ENCODE results near the gene NAGLU. TPM values are rescaled to one million over a fixed set of nuclear protein-coding genes. Genes with fewer than 3 reads are reported as not detected.

Gene NAGLU
- total RNA-seq, 1 experiment from 2014 or later: 49.3 TPM

DNA sequence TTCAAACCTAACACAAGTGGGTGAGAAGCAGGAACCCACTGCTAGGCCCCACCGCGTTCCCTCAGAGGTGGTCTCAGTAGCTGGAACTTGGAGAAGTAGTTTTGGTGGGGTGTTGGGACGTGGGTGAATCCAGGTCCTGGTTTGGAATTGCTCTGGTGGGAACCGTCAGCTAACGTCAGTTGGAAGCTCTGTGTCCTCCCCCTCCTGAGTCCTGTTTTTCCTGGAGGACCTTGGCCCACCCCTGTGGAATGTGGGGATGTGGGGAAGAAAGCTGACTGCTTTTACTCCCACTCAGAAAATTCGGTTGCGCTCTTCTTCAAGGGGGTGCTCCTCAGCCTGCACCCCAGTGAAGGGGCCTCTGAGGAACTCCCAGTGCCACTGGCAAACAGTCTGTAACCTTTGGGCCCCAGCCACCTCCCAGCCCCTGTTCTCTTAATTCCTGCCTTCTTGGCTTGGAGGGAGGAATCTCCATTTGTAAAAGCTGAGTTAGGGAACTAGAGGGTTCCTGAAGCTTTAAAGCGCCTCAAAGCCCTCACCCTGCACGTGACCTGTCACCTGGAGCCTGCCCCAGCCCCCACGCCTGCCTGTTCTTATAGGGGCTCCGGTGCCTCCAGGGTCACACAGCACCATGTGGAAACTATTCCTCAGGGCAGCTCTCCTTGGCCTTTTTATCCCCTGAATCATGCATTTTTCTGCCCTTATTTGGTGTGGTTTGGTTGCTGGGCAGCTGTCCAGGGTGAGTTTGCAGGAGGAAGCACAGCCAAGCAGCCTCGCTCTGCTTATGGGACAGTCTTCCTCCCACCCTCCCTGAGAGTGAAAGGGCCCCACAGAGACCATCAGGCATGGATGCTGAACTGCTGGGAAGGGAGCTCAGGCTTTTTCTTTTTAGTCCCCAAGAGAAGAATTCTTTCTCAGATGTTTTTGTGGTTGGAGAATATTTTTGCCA lies 16.2 kb upstream of the NAGLU start:
- peak; percentile 79 for DNase-seq (ENCODE audit: low spot score)
- in situ Hi-C loops (cut with HindIII; ENCODE audit: low sequenced_read_pairs): loop anchor here (5.0 kb wide), 1 partner anchor 98 kb away; the partner anchor contains the start of gene CAVIN1

DNA sequence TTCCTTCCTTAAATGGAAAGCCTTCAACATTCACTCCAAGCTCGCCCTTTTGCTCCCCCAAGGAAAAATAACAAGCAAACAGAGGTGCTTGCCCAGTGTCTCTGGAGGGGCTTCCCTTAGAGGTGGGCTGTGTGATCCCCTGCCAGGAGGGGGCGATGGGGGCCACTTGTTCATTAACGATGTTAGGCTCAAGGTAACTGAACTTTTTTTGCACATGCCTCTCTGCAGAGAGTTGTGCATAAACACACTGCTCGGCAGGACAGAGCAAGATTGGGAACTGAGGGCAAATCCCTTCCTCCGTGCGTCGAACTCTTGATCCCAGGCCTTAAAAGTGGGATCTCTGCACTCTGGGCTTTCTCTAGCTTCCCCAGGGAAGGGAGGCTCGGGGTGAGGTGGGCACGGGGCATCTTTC lies 15.5 kb upstream of the NAGLU start:
- DNase-seq (ENCODE audit: low spot score): no peak
- in situ Hi-C loops (cut with HindIII; ENCODE audit: low sequenced_read_pairs): loop anchor here (5.0 kb wide), 1 partner anchor 98 kb away; the partner anchor contains the start of gene CAVIN1

DNA sequence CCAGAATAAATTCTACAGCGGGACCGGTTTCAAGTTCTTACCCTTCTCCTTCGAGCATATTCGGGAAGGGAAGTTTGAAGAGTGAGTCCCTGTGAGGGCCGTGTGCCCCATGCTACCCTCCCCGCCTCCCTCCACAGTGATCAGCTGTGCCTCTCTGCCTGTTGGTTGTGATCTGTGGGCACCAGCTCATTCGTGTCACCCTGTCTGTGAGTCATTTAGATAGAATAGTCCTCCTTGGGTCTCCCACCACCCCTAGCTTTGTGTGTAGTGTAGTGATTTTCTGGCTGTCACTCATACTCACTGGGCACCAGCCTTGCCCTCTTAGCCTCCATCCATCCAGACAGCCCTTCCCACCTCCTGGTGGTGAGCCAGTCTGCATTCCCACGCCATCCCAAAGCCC lies 15.0 kb upstream of the NAGLU start:
- DNase-seq (ENCODE audit: low spot score): no peak
- in situ Hi-C loops (cut with HindIII; ENCODE audit: low sequenced_read_pairs): loop anchor here (5.0 kb wide), 1 partner anchor 99 kb away; the partner anchor contains the start of gene CAVIN1

DNA sequence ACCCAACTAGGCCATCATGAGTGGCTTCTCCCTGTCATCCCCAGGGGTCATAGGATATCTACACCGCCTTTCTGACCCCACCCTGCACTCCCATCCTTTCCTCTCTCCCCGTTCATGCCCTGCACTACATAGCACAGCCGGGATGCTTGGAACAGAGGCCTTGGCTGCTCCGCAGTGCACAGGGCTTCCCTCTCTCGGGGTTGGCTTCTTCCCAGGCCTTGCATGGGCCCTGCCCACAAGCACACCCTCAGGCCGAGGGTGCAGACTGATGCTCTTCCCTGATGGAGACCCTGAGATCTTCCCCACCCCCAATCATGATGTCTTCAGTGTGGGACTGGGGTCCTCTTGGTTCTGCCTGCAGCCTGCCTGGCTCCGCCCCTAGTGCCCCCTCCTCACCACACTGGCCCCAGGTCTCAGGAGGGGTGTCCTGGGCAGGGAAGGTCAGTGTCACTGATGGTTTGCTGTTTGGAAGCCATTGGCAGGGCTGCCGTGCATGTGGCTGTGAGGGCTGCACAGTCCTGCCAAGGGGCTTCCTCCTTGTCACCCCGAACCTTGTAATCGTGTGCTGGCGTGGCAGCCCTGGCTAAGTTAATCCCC lies 14.3 kb upstream of the NAGLU start:
- in situ Hi-C loops (cut with HindIII; ENCODE audit: low sequenced_read_pairs): loop anchor here (5.0 kb wide), 1 partner anchor 99 kb away; the partner anchor contains the start of gene CAVIN1
- no peak for DNase-seq (ENCODE audit: low spot score)

DNA sequence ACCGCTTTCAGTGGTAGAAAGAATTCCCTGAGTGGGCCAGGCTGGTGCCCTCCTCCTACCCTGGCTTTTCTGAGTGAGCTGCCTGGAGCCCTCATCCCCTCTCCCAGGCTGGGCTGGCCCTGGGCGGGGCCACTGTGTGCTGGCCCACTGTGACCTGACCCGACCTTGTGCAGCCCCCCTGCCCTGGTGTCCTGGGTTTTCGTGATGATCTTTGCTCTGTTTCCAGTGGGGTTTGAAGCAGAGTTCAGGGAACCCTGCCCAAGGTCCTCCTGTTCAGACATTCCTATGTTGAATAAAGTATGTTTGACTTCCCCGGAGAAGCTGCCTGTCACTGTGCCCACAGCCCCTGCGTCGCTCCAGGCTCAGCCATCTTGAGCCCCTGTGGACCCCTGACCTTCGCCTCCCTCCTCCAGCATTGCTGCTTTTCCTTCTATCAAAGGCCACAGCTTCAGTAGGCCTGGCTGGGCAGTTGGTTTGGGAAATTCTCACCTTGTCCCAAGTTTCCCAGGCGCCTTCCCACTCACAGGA lies 13.7 kb upstream of the NAGLU start:
- in situ Hi-C loops (cut with HindIII; ENCODE audit: low sequenced_read_pairs): loop anchor here (5.0 kb wide), 1 partner anchor 100 kb away; the partner anchor contains the start of gene CAVIN1
- DNase-seq (ENCODE audit: low spot score): no peak

DNA sequence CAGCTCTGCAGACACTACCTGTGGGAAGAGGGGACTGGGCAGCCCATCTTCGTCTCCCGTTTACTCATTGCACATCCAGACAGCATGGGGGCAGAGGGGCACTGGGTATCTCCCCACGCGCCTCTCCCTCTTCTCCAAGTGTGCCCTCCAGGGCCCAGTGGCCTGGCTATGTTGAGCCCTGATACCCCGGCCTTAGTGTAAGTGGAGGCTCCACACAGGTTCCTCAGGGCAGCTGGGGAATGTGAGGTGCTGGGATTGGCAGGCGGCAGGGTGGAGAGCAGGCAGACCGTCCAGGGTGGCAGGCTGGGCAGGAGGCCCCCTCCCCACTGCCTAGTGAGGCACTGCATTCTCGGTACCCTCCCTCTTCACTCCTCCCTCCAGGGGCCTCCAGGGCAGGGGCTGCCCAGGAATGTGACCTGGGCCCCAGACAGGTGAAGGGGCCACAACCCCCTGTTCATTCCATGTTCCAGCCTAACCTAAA lies 13.2 kb upstream of the NAGLU start:
- no peak for DNase-seq (ENCODE audit: low spot score)
- in situ Hi-C loops (cut with HindIII; ENCODE audit: low sequenced_read_pairs): loop anchor here (5.0 kb wide), 1 partner anchor 101 kb away; the partner anchor contains the start of gene CAVIN1

DNA sequence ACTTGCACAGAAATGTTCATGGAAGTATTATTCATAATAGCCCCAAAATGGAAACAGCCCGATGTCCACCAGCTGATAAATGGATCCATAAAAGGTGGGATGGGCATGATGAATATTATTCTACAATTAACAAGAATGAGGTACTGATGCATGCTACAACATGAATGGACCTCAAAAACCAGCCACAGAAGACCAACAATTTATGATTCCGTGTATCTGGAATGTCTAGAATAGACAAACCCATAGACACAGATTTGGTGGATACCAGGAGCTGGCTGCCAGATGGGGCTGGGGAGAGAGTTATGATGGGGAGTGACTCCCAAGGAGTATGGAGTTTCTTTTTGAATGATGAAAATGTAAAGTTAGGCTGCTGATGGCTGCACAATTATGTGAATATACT lies 10.8 kb upstream of the NAGLU start:
- no peak for DNase-seq (ENCODE audit: low spot score)
- in situ Hi-C loops (cut with HindIII; ENCODE audit: low sequenced_read_pairs): no loop called here

DNA sequence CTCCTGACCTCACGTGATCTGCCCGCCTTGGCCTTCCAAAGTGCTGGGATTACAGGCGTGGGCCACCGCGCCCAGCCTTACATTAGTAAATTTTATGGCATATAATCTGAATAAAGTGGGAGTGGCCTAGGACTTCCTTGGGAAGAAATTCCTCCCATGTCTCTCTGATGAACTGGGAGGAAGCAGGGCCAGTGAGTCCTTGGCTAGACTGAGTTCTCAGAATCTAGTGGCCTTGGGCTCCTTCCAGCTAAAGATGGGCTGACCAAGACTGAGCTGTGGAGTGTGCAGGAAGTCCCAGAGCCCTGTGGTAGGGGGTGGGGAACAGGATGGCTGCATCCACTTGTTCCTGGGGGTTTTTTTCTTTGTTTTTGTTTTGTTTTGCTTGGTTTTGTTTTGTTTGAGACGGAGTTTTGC lies 10.0 kb upstream of the NAGLU start:
- in situ Hi-C loops (cut with HindIII; ENCODE audit: low sequenced_read_pairs): no loop called here
- DNase-seq (ENCODE audit: low spot score): no peak

DNA sequence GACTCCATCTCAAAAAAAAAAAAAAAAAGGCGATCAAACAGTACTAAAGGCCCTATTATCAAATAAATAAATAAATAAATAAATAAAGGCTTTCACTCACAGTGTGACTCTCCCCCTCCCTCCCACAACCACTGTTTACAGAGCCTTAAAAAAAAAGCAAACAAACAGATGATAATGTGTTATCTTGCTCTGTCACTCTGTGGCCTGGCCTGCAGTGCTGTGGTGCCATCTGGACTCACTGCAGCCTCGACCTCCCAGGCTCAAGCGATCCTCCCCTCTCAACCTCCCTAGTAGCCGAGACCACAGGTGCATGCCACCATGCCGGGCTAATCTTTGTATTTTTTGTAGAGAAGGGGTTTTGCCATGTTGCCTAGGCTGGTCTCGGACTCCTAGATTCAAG lies 8.1 kb upstream of the NAGLU start:
- in situ Hi-C loops (cut with HindIII; ENCODE audit: low sequenced_read_pairs): no loop called here

DNA sequence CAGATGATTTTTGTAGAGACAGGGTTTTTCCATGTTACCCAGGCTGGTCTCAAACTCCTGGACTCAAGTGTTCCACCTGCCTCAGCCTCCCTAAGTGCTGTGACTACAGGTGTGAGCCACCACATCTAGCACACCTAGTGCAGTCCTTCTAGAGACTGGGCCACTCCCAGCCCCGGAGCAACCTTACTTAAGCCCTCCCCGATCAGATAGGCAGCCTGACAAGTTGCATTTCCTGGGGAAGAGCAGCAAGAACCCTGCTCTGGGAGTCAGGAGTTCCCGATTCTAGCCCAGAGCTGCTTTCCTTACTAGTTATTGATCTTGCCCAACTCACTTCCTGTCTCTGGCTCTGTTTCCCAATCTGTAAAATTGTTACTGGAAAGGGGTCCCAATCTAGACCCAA lies 7.0 kb upstream of the NAGLU start:
- in situ Hi-C loops (cut with HindIII; ENCODE audit: low sequenced_read_pairs): no loop called here
- DNase-seq (ENCODE audit: low spot score): no peak

More for the DNA sequence above, 8.1 kb upstream of the NAGLU start:
- no peak for DNase-seq (ENCODE audit: low spot score)

DNA sequence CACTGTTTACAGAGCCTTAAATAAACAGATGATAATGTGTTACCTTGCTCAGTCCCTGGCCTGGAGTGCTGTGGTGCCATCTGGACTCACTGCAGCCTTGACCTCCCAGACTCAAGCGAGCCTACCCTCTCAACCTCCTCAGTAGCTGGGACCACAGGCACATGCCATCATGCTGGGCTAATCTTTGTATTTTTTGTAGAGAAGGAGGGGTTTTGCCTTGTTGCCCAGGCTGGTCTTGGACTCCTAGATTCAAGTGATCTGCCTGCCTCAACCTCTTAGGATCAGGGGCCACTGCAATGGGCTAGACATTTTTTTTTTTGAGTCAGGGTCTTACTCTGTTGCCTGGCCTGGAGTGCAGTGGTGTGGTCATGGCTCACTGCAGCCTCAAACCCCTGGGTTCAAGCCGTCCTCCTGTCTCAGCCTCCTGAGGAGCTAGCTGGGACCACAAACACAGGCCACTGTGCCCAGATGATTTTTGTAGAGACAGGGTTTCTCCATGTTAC lies 5.0 kb upstream of the NAGLU start:
- no peak for DNase-seq (ENCODE audit: low spot score)
- in situ Hi-C loops (cut with HindIII; ENCODE audit: low sequenced_read_pairs): loop anchor here (10.0 kb wide), 1 partner anchor 154 kb away; the partner anchor contains the start of genes CCR10 and CNTNAP1

DNA sequence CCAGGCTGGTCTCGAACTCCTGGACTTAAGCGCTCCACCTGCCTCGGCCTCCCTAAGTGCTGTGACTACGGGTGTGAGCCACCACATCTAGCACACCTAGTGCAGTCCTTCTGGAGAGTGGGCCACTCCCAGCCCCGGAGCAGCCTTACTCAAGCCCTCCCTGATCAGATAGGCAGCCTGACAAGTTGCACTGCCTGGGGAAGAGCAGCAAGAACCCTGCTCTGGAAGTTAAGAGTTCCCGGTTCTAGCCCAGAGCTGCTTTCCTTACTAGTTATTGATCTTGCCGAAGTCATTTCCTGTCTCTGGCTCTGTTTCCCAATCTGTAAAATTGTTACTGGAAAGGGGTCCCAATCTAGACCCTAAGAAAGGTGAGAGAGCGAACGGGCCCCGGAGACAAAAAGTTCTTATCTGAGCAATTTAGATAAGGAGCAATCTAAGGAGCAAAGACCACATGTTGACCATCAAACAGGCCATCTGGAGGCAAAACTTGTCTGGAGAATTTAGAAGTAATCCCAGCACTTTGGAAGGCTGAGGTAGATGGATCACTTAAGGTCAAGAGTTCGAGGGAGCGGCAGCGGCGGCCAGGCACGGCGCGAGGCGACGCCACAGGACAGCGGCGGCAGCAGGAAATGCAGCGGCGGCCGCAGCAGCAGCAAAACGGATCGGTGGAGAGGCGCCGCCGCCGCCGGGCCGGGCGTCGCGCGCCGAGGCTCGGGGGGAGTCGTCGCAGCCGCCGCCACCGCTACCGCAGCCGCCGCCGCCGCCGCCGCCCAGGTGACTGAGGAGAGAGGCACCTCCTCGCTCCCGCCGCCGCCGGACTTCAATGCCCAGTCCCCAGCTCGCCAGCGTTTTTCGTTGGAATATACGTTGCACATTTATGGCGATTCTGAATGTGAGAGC lies 4.3 kb upstream of the NAGLU start:
- DNase-seq (ENCODE audit: low spot score): peak; percentile 54
- in situ Hi-C loops (cut with HindIII; ENCODE audit: low sequenced_read_pairs): loop anchor here (10.0 kb wide), 1 partner anchor 153 kb away; the partner anchor contains the start of genes CCR10 and CNTNAP1

DNA sequence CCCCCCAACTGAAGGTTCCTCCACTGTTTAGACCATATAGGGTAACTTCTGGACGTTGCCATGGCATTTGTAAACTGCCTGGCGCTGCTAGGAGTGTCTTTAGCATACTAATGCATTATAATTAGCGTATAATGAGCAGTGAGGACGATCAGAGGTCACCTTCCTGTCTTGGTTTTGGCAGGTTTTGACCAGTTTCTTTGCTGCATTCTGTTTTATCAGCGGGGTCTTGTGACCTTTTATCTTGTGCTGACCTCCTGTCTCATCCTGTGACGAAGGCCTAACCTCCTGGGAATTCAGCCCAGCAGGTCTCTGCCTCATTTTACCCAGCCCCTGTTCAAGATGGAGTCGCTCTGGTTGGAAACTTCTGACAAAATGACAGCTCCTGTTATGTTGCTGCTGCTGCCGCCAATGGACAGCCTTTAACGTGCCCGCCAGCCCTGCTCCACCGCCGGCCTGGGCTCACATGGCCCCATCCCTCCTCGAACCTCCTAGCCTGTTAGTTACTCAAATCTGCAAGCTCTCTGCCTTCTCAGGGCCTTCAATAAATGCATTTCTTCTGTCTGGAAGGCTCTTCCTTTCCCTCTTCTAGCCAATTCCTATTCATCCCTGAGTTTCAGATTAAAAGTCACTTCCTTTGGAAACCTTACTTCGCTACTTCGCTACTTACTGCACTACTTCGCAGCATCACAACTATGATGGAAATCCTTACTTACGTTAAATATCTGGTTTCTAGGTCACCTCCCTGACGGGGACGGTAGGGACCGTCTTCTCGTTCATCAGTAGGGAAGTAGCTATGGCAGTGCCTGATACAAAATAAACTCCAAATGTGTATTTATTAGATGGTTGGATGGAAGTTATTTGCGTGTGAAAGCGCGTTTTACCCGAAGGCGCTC lies 640 bp upstream of the NAGLU start:
- DNase-seq (ENCODE audit: low spot score): no peak
- in situ Hi-C loops (cut with HindIII; ENCODE audit: low sequenced_read_pairs): loop anchor here (10.0 kb wide), 1 partner anchor 149 kb away; the partner anchor contains the start of genes CCR10 and CNTNAP1

DNA sequence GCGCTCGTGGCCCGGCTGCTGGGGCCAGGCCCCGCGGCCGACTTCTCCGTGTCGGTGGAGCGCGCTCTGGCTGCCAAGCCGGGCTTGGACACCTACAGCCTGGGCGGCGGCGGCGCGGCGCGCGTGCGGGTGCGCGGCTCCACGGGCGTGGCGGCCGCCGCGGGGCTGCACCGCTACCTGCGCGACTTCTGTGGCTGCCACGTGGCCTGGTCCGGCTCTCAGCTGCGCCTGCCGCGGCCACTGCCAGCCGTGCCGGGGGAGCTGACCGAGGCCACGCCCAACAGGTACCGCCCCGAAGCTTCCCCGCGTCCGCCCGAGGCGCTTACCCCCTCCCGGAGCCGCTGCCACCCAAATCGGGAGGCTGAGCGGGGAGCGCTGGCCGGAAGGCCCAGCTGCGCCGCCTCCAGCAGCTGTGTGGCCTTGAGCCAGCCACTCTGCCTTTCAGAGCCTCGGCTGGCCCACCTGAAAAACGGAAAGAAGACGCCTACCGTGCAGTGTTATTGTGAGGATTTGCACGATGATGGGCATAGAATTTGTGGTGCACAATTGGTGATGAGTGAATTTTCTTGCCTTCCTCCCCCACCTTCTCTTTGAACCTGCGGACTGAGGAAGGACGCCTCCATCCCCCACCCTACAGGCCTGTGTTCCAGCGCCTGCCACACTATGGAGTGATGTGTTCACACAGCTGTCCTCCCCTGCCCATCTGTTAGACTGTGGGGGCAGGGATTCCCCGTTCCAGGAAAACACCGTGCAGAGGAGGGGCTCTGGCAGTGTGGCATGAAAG lies 523 bp downstream of the NAGLU start:
- DNase-seq (ENCODE audit: low spot score): peak; percentile 77

DNA sequence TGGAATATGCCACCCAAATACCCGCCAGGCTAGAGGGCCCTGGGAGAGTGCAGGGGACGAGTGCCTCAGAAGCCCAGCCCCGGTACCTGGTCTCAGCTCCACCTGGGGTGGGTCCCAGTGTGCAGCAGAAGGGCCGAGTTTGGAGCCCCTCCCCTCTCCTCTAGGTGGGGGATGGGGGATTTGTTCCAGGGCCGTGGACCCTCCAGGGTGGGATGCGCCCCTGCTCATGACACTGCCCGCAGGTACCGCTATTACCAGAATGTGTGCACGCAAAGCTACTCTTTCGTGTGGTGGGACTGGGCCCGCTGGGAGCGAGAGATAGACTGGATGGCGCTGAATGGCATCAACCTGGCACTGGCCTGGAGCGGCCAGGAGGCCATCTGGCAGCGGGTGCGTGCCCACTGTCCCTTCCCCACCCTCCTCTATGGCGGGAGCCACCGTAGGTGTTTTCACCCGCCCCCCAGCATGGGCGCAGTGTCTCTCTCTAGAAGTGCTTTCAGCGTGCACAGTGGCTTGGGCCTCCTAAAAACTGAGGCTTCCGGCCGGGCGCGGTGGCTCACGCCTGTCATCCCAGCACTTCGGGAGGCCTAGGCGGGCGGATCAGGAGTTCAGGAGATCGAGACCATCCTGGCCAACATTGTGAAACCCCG lies 1.2 kb downstream of the NAGLU start:
- no peak for DNase-seq (ENCODE audit: low spot score)
- in situ Hi-C loops (cut with HindIII; ENCODE audit: low sequenced_read_pairs): loop anchor here (10.0 kb wide), 1 partner anchor 148 kb away; the partner anchor contains the start of genes CCR10 and CNTNAP1

More for the DNA sequence above, 523 bp downstream of the NAGLU start:
- in situ Hi-C loops (cut with HindIII; ENCODE audit: low sequenced_read_pairs): loop anchor here (10.0 kb wide), 1 partner anchor 148 kb away; the partner anchor contains the start of genes CCR10 and CNTNAP1
